ENCODE data around the gene TTC8. TPM values are rescaled to one million over a fixed set of nuclear protein-coding genes. Genes with fewer than 3 reads are reported as not detected.

The TTC8 gene
- total RNA-seq, 1 experiment from 2014 or later = 26.6 TPM

DNA sequence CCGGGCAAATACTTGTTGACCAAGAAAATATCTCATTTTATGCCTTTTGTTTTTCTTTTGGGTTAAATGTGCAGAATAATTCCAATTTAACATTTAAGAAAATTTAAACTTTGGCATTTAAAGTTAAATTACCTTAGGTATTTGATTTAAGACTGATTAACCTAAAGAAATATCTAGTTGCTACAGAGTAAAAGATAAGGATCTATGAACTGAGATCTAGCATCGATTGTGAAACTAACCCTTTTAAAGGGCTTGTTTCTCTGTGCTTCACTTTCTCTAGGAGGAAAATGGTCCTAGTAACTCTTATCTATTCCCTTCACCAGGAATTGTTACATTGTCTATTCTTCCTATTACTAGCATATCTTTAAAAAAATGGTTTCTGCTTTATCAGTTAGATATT, 2.6 kb upstream of the TTC8 start:
- no peaks in the 10 kb centered on the region for H3K36me3 ChIP-seq (ENCODE audit: insufficient read depth, low read length, poor library complexity, severe bottlenecking)
- no peak for TF ChIP-seq EZH2 (IDR thresholded peaks at IDR 0.05; ENCODE audit: borderline replicate concordance, low read depth, low read length, poor library complexity, severe bottlenecking)
- TF ChIP-seq, protein P1, sequence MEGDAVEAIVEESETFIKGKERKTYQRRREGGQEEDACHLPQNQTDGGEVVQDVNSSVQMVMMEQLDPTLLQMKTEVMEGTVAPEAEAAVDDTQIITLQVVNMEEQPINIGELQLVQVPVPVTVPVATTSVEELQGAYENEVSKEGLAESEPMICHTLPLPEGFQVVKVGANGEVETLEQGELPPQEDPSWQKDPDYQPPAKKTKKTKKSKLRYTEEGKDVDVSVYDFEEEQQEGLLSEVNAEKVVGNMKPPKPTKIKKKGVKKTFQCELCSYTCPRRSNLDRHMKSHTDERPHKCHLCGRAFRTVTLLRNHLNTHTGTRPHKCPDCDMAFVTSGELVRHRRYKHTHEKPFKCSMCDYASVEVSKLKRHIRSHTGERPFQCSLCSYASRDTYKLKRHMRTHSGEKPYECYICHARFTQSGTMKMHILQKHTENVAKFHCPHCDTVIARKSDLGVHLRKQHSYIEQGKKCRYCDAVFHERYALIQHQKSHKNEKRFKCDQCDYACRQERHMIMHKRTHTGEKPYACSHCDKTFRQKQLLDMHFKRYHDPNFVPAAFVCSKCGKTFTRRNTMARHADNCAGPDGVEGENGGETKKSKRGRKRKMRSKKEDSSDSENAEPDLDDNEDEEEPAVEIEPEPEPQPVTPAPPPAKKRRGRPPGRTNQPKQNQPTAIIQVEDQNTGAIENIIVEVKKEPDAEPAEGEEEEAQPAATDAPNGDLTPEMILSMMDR (conservative IDR thresholded peaks at IDR 0.05; ENCODE audit: low read depth, low read length) = no peak
- H3K4me1 ChIP-seq (ENCODE audit: insufficient read depth, low read length, poor library complexity, severe bottlenecking) = peaks cover 4% of the 10 kb centered on the region
- DNase-seq (ENCODE audit: low spot score) = no peak
- POLR2A ChIA-PET (ENCODE audit: low non-redundant PET) = no interaction called here
- no peaks in the 10 kb centered on the region for H3K9me3 ChIP-seq (ENCODE audit: low read depth, low read length, poor library complexity, severe bottlenecking)
- no peak overlapping the region for H3K4me3 ChIP-seq (ENCODE audit: low read depth, low read length, poor library complexity, severe bottlenecking)
- BruUV-seq (replicated peaks) = no TSS peak
- CTCF ChIA-PET = no interaction called here
- intact Hi-C loops (cut with micrococcal nuclease; ENCODE audit: unreplicated experiment) = no loop called here
- H3K27me3 ChIP-seq (replicated peaks; ENCODE audit: insufficient read depth, low read depth, low read length, poor library complexity) = peaks cover 43% of the 10 kb centered on the region
- no peak overlapping the region for H3K27ac ChIP-seq (ENCODE audit: low read depth, low read length, poor library complexity, severe bottlenecking)

DNA sequence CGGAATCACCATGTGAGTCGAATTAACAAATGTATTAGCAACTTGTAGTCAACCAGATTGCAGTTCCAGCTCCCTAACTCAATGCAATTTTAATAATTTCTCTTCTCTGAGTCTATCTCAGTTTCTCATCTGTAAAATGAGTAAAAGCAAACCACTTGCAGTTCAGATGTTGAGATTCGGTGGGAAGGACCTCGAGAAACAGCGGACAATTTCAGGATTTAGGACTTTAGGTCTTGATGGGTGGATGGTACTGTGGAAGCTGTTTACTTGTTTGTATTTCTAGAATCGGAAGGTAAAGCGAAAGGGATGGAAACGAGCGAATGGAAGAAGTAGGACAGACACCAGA, 510 bp upstream of the TTC8 start:
- no peak for TF ChIP-seq EZH2 (IDR thresholded peaks at IDR 0.05; ENCODE audit: borderline replicate concordance, low read depth, low read length, poor library complexity, severe bottlenecking)
- TF ChIP-seq, protein P1 (conservative IDR thresholded peaks at IDR 0.05; ENCODE audit: low read depth, low read length) = no peak
- no TSS peak for BruUV-seq (replicated peaks)
- ChIA-PET CTCF (no interaction called here), POLR2A (ENCODE audit: low non-redundant PET) (no interaction called here)
- H3K9me3 ChIP-seq (ENCODE audit: low read depth, low read length, poor library complexity, severe bottlenecking) = no peaks in the 10 kb centered on the region
- intact Hi-C loops (cut with micrococcal nuclease; ENCODE audit: unreplicated experiment) = no loop called here
- H3K4me1 ChIP-seq (ENCODE audit: insufficient read depth, low read length, poor library complexity, severe bottlenecking) = peaks cover 8% of the 10 kb centered on the region
- no peaks in the 10 kb centered on the region for H3K36me3 ChIP-seq (ENCODE audit: insufficient read depth, low read length, poor library complexity, severe bottlenecking)
- H3K27me3 ChIP-seq (replicated peaks; ENCODE audit: insufficient read depth, low read depth, low read length, poor library complexity) = peaks cover 35% of the 10 kb centered on the region
- DNase-seq (ENCODE audit: low spot score) = no peak
- peak overlapping the region; percentile 70 for H3K4me3 ChIP-seq (ENCODE audit: low read depth, low read length, poor library complexity, severe bottlenecking)
- H3K27ac ChIP-seq (ENCODE audit: low read depth, low read length, poor library complexity, severe bottlenecking) = peak overlapping the region; percentile 94

DNA sequence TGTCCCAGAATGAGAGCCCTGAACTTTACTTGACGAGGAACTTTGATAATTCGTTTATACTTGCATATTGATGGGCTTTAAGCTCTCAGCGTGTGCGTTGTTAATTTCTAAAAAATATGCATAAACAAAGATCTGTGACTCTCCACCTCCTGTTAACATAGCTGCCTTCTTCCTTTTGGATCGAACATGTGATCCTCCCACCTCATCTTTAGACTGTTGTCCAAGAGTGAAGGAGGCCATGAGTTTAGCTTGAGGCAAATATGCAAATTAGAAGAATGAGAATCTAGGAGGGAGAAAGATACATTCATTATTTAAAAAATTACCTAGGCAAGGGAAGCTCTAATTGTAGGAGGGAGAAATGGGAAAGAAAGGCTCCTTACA, 617 bp downstream of the TTC8 start:
- H3K27me3 ChIP-seq (replicated peaks; ENCODE audit: insufficient read depth, low read depth, low read length, poor library complexity) = peaks cover 26% of the 10 kb centered on the region
- POLR2A ChIA-PET (ENCODE audit: low non-redundant PET) = interaction anchor here (0.6 kb wide), 1 partner anchor 1066 kb away, joined by 3 read pairs; no protein-coding TSS in a partner anchor
- H3K36me3 ChIP-seq (ENCODE audit: insufficient read depth, low read length, poor library complexity, severe bottlenecking) = no peaks in the 10 kb centered on the region
- DNase-seq (ENCODE audit: low spot score) = no peak
- H3K4me1 ChIP-seq (ENCODE audit: insufficient read depth, low read length, poor library complexity, severe bottlenecking) = peaks cover 18% of the 10 kb centered on the region
- TF ChIP-seq, protein P1 (conservative IDR thresholded peaks at IDR 0.05; ENCODE audit: low read depth, low read length) = no peak
- TF ChIP-seq EZH2 (IDR thresholded peaks at IDR 0.05; ENCODE audit: borderline replicate concordance, low read depth, low read length, poor library complexity, severe bottlenecking) = no peak
- CTCF ChIA-PET = no interaction called here
- BruUV-seq (replicated peaks) = TSS peak; percentile 72
- intact Hi-C loops (cut with micrococcal nuclease; ENCODE audit: unreplicated experiment) = no loop called here
- peak overlapping the region; percentile 70 for H3K4me3 ChIP-seq (ENCODE audit: low read depth, low read length, poor library complexity, severe bottlenecking)
- H3K27ac ChIP-seq (ENCODE audit: low read depth, low read length, poor library complexity, severe bottlenecking) = peak overlapping the region; percentile 94
- H3K9me3 ChIP-seq (ENCODE audit: low read depth, low read length, poor library complexity, severe bottlenecking) = no peaks in the 10 kb centered on the region

Data from A673 (cell line).